Retinal pigment epithelial cell (primary cell): ENCODE results near the gene MRPL30.

Experiments
- DNase-seq: peaks from one replicate; pipeline ENCODE4 v3.0.0-alpha.2; 2010; ENCODE audit warnings: low read depth
- H3K4me3 ChIP-seq: 2 replicates; pipeline ENCODE4 v1.5.1; 2011; ENCODE audit warnings: mild to moderate bottlenecking, low read length, control low read depth, moderate library complexity
- TF ChIP-seq, protein P1 (sequence below): conservative IDR thresholded peaks from 2 replicates; pipeline ENCODE4 v1.5.1; 2011; ENCODE audit warnings: low read depth, low read length, control low read depth, inconsistent platforms

Gene MRPL30

GRCh38 chr2:99150706-99151105, 30.3 kb upstream of the MRPL30 start:
- DNase-seq = no peak
- TF ChIP-seq, protein P1, sequence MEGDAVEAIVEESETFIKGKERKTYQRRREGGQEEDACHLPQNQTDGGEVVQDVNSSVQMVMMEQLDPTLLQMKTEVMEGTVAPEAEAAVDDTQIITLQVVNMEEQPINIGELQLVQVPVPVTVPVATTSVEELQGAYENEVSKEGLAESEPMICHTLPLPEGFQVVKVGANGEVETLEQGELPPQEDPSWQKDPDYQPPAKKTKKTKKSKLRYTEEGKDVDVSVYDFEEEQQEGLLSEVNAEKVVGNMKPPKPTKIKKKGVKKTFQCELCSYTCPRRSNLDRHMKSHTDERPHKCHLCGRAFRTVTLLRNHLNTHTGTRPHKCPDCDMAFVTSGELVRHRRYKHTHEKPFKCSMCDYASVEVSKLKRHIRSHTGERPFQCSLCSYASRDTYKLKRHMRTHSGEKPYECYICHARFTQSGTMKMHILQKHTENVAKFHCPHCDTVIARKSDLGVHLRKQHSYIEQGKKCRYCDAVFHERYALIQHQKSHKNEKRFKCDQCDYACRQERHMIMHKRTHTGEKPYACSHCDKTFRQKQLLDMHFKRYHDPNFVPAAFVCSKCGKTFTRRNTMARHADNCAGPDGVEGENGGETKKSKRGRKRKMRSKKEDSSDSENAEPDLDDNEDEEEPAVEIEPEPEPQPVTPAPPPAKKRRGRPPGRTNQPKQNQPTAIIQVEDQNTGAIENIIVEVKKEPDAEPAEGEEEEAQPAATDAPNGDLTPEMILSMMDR = no peak
- H3K4me3 ChIP-seq = no peak overlapping the region

DNA sequence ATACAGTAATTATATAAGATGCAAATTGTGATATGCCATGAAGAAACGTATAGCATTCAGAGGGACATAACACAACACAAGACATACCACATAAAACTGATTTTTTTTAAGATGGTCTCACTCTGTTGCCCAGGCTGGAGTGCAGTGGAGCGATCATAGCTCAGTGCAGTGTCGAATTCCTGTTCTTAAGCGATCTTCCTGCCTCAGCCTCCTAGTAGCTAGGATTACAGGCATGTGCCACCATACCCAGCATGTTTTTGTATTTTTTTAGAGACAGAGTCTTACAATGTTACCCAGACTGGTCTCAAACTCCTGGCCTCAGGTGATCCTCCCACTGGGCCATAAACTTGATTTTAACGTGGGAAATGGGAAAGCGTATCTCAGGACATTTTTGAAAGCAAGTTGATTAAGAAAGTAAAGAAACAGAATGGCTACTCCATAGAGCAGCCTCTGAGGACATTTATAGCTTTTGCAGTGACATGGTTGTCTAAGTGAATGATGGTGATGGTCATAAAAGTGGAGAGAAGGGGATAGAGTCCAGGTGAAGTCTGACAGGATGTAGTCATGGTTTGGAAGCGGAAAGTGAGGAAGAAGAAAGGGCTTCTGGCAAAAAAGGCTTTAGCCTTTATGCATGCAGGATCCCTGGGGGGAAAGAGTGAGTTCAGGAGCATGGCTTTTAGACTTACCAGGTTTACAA, 28.6 kb upstream of the MRPL30 start:
- H3K4me3 ChIP-seq = no peak overlapping the region
- no peak for DNase-seq
- TF ChIP-seq, protein P1 = no peak

- no peak for DNase-seq
Measured at GRCh38 chr2:99153921-99154604, 26.9 kb upstream of the MRPL30 start.

DNA sequence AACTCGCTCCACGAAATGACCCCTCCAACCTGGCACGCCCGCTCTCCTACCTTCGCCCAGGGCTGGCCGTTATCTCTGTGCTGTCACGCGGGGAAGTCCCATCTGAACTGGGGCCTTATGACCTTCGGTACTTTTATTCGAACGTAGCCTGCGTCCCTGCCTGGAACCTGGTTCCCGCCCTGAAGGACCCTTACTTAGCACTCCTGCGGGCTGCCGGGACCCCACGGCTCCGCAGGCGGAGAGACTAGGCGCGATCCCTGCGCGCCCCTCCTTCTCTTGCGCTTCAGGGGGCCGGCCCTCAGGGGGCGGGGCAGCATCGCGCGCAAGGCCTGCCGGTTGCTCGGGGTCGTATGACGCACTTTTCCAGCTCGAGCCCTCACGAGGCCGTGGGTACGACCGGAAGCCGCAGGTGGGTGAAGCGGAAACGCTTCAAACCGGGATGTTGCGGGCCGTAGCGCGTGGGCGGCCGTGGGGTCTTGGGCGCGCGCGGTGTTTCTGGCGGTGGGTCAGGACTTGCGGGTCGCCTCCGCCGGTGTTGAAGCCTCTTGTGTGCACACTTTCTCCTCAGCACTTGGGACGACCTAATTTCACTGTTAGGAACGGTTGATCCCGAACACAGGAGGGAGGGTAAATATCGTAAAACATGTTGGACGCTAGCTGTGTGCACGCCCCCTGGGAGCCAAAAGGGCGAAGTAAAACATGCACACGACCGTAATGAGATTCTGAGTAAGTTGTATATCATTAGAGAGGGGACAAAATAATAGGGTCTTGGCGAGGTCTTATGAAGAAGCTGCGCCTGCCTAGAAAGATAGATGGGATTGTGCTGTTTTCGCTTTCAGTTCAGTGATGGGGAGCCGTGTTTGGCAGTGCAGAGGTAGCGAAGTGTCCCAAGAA, 26.1 kb upstream of the MRPL30 start, which contains the start of the genes LIPT1 and TSGA10:
TSS of gene LIPT1 (plus strand) at position 325 of the 894 bp plus-strand sequence. CDS start 6,991 bp downstream, outside the sequence.
TSS of gene TSGA10 (minus strand) at position 300 of the 894 bp plus-strand sequence. CDS start 45,503 bp downstream, outside the sequence.
- H3K4me3 ChIP-seq = peak within 1 kb of the TSS; percentile 87
- peak; percentile 70 for DNase-seq
- TF ChIP-seq, protein P1 = peak; percentile 33

More at GRCh38 chr2:99153921-99154604, 26.9 kb upstream of the MRPL30 start:
- TF ChIP-seq, protein P1 = no peak
- H3K4me3 ChIP-seq = peak overlapping the region; percentile 87

DNA sequence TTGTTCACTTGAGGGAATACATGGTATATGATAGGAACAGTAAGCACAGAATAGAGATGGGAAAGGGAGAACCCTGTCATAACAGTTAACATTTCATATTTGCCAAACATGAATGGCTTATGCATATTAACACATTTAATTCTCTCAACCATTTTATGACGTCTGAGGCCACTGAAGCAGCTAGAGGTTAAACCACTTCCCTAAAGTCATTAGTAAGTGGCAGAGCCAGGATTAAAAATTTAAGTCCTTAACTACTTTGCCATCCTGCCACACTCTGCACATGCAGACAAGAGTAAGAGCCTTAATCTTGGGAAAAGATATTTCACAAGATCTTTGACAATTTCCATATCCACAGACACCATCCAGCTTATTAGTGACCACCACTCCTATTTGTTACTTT, 24.1 kb upstream of the MRPL30 start:
- TF ChIP-seq, protein P1 = no peak
- no peak overlapping the region for H3K4me3 ChIP-seq
- no peak for DNase-seq

GRCh38 chr2:99158599-99158998, 22.4 kb upstream of the MRPL30 start:
- no peak overlapping the region for H3K4me3 ChIP-seq
- TF ChIP-seq, protein P1 = no peak
- DNase-seq = no peak
